GM21619 (cell line): Measurements from ENCODE around the gene ACACA.

Experiments used
- ATAC-seq: cut with Tn5 transposase; IDR thresholded peaks from one replicate; pipeline ENCODE4 v1.9.1; 2021; ENCODE audit not compliant: unreplicated experiment

The ACACA gene

GRCh38 chr17:37142294-37142896 is 264.2 kb downstream of the ACACA start:
- ATAC-seq = no peak

GRCh38 chr17:37138571-37139120 is 268.0 kb downstream of the ACACA start:
- ATAC-seq = no peak

- no peak for ATAC-seq
These were observed 268.6 kb downstream of the ACACA start for GRCh38 chr17:37137906-37138514.

- no peak for ATAC-seq
These were observed 269.5 kb downstream of the ACACA start for GRCh38 chr17:37137070-37137610.

DNA sequence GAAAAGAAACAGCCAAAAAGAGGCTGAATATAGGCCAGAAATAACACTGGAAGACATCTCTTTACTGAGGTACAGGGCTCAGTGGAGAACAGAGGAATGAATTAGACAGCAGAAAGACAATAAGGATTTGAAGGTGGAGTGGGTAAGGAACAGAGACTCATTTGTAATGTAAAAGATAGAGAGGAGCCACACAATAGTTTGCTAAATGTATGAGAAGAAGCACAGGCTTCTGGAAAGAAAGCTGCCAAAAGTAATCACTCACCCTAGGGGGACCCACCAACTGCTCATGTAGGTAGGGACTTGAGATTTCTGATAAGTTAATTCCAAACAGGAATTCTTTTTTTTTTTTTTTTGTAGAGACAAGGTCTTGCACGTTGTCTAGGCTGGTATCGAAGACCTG is 271.1 kb downstream of the ACACA start:
- no peak for ATAC-seq

DNA sequence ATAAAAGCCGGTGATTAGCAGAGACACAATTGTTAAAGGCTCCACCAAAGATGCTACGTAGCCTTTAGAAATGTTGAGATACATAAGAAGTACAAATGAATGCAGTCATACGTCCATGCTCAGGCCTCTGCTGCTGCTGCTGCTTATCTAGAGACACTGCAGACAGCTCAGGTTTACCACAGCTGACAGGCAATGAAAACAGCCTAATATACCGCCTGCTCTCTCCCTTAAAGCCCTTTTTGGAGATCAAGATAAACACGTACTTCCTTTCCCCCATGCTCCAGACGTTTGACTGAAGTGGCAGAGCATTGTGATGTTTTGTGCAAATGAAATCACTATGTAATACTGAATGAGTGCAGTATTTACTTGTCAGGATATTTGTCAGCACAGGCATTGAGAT is 272.6 kb downstream of the ACACA start:
- ATAC-seq = no peak

GRCh38 chr17:37133136-37133535 is 273.5 kb downstream of the ACACA start:
- no peak for ATAC-seq

DNA sequence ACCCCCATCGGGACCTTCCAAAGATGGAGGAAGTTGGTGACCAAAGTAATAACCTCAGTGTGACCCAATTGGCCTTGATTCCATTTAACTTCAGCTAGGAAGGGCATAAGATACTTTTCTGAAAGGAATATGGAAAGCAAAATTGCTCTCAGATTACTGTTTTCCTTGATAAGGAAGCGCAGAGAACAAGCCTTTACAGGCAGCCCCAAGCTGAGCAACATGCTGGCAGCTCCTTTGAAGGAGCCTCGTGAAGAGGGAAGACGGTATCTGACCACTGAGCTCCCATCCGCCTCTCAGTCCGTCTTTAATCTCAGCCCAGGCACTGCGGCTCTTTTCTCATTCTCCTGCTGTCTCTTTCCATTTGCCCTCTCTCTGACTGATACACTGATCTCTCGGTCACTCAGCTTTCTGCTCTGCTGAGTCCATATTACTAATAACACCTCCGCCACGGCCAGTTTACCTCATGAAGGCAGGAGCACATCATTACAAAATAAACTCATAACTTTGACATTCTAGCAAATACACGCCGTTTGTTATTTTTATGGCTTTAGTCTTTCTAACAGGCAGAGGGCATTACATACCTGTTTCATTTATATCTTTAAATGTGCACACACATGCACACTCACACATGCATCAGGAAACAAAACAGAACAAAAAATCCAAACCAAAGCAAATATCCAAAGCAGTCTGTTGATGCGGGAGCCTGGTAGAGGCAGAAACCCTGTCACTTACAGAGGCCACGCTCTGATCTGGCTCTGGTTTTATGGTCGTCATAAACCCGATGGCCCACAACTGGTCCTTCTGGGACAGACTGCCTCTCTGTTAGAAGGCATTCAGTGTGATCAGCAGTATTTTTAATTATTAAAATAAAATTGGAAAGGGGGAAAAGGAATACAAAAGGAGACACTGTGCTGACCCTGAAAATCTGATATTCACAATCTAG is 274.7 kb downstream of the ACACA start:
- no peak for ATAC-seq

DNA sequence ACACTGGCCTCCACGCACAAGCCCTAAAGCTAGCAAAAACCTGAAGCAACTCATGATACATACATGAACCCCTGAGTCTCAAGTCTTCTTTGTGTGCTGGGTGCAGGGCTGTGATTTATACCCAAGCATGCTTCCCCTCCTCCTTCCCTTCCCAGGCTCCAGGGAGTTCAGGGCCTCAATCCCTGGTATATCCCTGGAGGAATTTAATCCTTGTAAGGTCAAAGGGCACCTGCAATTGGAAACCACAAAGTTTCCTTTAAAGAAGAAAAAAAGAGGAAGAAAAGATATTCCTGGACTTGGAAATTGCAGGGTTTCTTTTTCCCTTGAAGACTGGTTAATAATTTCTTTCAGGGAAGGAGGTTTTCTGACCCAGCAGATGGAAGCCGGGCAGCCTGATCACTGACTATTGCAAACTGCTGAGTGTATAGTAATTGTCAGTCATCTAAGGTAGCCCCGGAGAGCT is 275.6 kb downstream of the ACACA start:
- ATAC-seq = no peak

DNA sequence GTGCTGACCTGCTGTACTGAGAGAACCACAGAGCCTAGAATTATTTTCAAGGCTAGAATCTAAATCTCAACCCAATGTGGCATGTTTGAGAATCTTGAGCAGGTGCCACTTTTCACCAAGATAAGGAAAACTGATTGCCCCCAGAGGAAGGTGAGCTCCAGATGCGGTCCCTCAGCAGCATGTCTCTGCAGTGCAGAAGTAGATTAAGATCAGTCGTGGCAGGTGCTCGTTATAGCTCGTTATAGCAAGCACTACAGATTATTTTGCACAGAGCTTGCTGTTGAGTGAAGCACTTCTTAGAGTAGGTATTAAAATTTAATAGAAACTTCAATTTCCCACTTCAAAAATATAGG is 281.8 kb downstream of the ACACA start:
- no peak for ATAC-seq

DNA sequence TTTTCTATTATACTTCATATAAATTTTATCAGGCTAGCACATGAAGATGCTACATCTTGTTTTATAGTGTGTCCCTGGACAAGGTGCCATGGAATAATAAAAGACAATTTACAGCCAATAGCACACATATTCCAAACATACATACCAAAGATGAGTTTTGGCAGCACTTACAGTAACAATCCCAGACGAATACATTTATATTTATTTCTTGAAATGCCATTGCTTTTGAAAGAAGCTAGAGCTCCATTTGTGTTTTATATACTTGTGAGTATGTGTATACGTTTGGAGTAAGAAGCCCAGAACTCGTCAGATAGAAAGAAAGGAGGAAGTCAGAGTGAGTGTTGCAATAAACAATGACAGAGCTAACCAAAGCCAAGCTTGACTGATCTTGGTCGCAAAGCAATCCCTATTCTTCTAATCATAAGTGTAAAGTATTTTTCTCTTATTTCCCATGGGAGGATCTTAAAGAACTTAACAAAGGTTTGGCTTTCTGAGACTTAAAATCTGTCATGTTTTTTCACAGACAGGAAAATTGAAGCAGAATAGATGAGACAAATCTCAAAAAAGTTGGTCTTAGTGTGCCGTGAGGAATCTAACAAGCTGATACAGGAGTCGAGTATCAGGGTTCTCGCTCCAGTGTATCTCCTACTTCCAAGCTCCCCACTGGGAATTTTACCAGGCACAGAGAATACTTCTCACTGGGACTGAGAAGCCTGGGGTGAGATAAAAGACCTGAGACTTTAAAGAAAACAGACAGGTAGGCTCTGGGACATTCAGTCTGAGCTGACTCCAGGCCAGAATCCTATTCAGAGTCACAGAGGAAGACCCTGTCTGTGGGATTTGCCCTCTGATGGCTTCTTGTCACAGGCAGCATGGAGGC is 282.5 kb downstream of the ACACA start:
- ATAC-seq = no peak

- ATAC-seq = no peak
These were observed 283.2 kb downstream of the ACACA start for GRCh38 chr17:37123386-37123785.

GRCh38 chr17:37121616-37122015 is 285.0 kb downstream of the ACACA start:
- ATAC-seq = no peak

- ATAC-seq = no peak
These were observed 288.1 kb downstream of the ACACA start for GRCh38 chr17:37118366-37119137.

GRCh38 chr17:37117373-37118142 is 289.1 kb downstream of the ACACA start:
- no peak for ATAC-seq

DNA sequence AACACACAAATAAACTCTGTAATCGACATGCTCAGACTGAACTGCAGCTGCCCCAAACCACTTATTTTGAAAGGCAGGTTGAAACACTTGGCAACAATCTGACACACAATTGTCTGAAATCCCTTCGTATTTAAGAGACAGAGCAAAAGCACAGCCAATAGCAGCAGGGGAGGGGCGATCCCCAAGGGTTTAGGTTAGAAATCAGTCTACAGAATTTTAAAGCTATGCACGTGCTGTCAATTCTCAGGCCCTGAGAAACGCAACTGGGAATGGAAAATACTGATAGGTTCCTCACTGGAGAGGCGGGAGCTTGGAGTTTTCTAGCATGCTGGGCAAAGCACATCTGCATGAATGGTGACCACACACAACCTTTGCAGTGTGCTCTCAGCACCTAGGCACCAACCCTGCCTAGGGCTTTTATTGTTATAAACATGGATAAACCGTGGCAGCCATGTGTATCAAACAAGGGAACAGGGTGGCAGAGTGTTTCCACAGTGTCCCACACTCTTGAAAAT is 289.9 kb downstream of the ACACA start:
- ATAC-seq = no peak

GRCh38 chr17:37111329-37111728 is 295.3 kb downstream of the ACACA start:
- ATAC-seq = no peak

DNA sequence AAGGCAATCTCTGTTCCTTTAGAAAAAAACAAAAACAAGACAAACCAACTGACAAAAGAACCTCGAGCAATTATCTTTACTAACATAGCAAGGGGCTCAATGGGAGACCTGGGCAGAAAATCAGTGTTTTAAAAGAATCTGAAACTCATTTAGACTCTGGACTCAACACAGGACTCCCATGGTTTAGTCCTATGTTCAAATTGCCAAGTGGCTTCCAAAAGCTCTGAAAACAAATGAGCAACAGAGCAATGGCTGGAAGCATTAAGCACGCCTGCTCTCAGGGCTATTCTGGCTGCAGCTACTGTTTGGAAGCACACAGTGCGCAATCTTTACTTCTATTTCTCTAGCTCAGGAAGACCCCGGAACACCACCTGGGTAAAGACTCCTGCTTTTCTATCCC is 295.9 kb downstream of the ACACA start:
- no peak for ATAC-seq
